Kidney capillary endothelial cell (primary cell): ENCODE data around the gene POLD3.
"Not testable (repeated sequence)": the region's sequence is repeated elsewhere in the genome, so short reads cannot be mapped to it uniquely, and the experiment has no call there.

Source experiments
- DNase-seq: peaks from one replicate; pipeline ENCODE4 v3.0.0-alpha.2; 2018; ENCODE audit warnings: low spot score

The POLD3 gene

GRCh38 chr11:74581954-74582547, 10.3 kb upstream of the POLD3 start:
- no peak for DNase-seq

DNA sequence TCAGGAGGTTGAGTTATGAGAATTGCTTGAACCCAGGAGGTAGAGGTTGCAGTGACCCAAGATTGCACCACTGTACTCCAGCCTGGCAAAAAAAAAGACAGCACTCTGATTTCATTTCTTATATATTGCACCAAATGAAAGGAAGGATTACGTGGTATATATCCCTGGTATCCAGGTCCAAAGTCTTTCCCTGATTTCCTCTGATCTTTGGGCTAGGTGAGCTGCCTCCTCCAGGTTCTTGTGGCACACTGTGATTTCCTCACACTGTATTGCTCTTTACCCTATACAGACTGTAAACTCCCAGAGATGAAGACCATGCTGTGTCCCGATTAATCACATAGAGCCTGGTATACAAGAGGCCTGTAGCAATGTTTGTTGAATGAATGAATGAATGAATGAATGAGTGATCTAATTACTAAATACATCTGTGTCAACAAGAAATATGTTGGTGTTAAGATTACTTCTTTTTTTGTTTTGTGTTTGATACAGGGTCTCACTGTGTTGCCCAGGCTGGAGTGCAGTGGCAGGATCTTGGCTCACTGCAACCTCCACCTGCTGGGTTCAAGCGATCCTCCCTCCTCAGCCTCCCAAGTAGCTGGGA, 9.3 kb upstream of the POLD3 start:
- DNase-seq, result no peak

DNA sequence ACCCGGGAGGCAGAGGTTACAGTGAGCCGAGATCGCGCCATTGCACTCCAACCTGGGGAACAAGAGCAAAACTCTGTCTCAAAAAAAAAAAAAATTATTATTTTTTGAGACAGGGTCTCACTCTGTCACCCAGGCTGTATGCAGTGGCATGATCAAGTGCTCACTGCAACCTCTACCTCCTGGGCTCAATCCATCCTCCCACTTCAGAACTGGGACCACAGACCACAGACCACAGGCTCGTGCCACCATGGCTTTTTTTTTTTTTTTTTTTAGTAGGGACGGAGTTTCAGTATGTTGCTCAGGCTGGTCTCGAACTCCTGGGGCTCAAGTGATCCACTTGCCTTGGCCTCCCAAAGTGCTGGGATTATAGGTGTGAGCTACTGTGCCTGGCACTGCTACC, 1.9 kb upstream of the POLD3 start:
- DNase-seq, result not testable (repeated sequence)

DNA sequence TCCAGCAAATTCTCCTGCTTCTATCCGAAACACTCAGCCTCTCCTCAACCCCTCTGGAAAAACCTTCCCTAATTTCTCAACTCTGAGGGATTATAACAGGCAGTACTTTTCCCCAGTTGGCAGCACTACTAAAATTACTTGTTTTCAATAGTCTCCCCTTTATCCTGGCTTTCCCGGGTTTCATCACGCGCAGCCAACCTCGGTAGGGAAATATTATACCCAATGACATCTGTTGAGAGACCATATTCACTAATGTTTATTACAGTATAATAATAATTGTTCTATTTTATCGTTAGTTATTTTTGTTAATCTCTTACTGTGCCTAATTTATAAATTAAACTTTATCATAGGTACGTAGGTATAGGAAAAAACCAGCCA, 330 bp upstream of the POLD3 start:
- no peak for DNase-seq

- DNase-seq, result no peak
Observed at GRCh38 chr11:74593463-74593862, 1.1 kb downstream of the POLD3 start.

DNA sequence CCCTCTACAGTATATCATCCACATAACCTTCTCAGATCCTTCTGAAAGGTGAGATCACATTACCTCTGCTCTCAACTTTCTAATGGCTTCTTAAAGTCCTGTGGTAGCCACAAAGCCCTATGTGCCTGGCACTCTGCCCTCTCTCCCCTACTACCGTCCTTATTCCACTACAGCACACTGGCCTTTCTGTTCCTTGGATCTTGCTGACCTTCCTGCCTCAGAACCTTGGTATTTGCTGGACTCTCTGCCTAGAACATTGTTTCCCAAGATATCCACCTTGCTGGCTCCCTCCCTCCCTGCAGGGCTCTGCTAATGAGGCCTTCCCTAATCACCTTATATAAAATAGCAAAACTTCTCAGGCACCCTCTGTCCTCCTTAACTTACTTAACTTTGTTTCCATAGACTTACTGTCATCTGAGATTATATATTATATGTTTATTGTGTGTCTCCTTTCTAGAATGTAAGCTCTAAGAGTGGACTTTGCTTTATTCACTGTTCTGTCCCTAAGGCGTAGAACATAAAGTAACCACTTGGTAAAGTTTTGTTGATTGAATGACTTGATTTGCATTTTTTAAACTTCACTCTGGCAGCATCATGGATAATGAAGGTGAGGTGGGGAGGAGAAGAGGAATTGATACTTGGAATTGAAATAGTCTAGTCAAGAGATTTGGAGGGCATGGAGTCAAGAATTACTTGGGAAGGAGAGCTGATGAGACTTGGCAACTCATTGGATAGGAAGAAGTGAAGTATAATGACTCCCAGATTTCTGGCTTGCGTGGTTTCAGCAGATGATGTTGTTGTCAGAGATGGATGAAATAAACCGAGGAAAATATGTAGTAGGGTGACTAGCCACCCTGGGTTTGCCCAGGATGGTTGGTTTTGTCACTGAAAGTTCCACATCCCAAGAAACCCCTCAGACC, 10.5 kb downstream of the POLD3 start:
- DNase-seq, result no peak

- DNase-seq, result no peak
Observed at GRCh38 chr11:74603845-74604244, 11.5 kb downstream of the POLD3 start.

DNA sequence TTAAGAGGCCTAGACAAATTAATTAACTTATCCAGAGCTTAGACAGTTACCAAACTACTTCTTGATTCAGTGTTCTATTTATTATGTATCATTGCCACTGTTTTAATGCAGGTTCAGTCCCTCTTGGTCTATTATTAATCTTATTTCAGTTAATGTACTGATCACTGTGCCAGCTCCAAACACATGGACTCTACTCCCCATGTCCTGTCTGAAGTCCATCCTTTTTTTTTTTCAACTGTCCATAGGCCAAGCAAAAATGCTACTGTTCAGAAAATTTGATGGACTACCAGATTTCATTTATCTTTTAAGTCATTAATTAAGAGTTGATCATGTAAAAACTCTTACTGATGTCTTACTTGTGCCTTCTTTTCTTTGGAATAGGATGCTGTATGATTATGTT, 11.9 kb downstream of the POLD3 start:
- DNase-seq, result no peak

DNA sequence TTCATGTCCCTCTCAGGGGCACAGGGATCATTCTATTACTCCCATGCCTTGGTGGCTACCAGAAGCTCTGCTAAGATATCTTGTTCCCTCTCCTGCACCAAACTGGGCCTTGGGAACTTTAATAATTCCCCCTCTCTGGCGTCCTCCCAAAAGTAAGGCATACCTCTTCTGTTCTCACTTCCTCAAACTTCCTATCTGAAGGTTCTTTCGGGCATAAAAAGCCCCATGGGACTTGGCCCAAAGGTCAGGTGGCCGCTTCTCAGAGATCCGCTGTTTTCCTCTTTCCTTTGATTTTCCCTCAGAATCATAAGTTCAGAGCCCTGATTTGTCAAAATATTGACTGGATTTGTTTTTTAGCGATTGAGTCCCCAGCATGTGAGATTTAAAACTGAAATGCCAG, 13.0 kb downstream of the POLD3 start:
- no peak for DNase-seq

- DNase-seq, result no peak
Observed at GRCh38 chr11:74608431-74608830, 16.0 kb downstream of the POLD3 start.

DNA sequence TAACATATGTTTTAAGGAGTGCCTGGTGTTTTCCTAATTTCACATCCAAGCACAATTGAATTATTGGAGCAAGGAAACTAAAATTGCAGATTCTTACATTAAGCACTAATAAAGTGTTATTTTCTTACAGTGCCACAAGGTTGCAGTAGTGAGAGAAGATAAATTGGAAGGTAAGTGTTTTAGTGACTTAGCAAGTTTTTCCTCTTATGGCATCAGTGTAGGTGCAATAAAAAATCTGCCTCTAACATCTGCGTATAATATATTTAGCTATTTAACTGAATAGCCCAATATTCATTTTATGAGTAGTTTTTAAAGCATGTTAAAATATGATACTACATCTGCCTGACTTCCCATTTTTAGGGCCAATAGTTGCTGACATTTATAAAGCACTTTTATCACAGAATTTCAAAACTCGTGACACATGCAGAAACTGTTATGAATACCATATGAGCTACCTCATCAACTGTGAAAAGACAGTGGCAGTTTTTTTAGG, 19.0 kb downstream of the POLD3 start:
- DNase-seq, result peak; percentile 35

DNA sequence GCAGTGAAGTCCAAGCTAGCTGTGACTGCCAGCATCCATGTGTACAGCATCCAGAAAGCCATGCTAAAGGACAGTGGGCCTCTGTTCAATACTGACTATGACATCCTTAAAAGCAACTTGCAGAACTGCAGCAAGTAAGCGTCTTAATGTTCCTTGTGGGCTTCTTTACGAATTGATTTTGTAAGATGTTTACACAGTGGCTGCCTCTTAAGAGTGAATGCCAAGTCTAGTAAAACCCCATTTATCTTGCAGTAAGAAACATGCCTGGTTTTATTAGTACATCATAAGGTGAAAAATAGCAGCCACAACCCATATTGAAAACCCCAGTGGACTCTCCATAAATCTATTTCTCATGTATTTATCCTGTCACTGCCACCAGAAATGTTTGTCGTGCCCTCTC, 20.5 kb downstream of the POLD3 start:
- DNase-seq, result no peak

GRCh38 chr11:74615311-74615710, 22.9 kb downstream of the POLD3 start:
- DNase-seq, result no peak

DNA sequence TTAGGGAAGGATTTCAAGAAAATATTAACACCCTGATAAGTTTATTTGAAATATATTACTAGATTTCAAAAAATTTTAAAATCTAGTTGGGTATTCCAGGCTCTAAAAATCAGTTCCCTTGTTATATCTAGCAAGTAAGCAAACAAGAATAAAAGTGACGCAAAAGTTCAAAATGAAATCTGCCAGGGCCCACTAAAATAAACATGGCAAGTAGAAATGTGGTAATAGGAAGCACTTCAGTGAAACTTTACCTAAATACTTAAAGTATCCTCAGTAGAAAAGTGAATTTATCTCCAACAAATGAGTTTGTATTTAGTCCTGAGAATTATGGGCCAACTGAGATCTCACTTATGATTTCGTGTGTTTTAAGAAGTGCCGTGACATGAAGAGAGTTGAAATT, 23.6 kb downstream of the POLD3 start:
- DNase-seq, result no peak

DNA sequence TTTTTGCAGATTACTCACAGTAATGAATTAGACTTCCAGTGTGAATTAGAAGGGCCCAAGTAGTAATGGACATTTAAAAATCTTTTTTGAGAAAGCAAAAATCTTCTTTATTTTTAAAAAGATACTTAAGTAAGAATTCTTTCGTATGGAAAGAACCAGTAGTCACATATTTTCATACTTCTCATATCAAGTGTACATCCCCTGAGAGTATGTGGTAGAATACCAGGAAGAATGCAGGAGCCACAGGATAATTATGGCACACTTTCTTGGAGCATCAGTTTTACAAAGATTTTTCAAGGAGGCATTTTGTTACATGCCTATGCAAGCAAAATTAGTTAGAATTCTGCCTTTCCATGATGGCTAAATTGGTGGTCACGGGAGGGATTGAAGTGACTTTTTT, 28.1 kb downstream of the POLD3 start:
- DNase-seq, result no peak

DNA sequence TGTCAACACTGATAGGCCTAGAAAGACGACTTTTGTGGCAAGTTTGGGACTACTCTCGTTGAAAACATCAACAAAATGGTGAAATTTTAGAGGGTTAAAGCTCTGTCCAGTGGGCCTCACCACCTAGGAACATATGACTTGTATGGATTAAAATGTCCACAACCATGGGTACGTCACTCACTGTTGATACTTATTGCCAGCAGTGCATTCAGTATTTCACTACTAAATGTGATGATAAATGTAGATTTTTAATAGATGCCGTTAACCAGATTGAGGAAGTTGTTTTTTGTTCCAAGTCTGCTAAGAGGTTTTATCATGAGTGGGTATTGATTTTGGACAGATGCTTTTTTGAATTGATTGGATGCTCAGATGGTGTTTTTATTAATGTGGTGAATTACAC, 33.7 kb downstream of the POLD3 start:
- no peak for DNase-seq

- DNase-seq, result no peak
Observed at GRCh38 chr11:74626604-74627003, 34.2 kb downstream of the POLD3 start.

DNA sequence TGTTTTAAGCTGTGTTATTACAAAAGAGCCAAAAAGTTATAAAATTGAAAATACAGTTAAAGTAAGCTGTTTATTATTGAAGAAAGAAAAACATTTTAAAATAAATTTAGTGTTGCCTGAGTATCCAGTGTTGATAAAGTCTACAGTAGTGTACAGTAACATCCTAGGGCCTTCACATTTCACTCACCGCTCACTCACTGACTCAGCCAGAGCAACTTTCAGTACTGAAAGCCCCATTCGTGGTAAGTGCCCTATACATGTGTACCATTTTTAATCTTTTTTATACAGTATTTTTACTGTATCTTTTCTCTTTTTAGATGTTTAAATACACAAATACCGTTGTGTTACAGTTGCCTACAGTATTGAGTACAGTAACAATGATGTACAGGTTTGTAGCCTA, 35.0 kb downstream of the POLD3 start:
- DNase-seq, result no peak

- no peak for DNase-seq
Observed at GRCh38 chr11:74630043-74630442, 37.7 kb downstream of the POLD3 start.

GRCh38 chr11:74633406-74634393, 41.3 kb downstream of the POLD3 start:
- DNase-seq, result no peak

GRCh38 chr11:74634537-74634936, 42.2 kb downstream of the POLD3 start:
- DNase-seq, result no peak

- peak; percentile 78 for DNase-seq
Observed at GRCh38 chr11:74636630-74637184, 44.3 kb downstream of the POLD3 start.
